GM19328 (cell line): ENCODE results near the gene CD82.
A peak's percentile ranks its signal among the peaks of the same experiment; 100 is the strongest.

Experiments used
- ATAC-seq: cut with Tn5 transposase; IDR thresholded peaks from one replicate; pipeline ENCODE4 v1.9.1; 2021; ENCODE audit warnings: mild to moderate bottlenecking, moderate library complexity; ENCODE audit not compliant: unreplicated experiment

CD82 gene

GRCh38 chr11:44565211-44565952 lies at the start of gene CD82:
Gene CD82, plus strand, starts transcription at chr11:44565663. Its CDS starts 29,000 bp downstream, at chr11:44594663.
- ATAC-seq, result peak; percentile 73

GRCh38 chr11:44516688-44517507 lies 48.6 kb upstream of the CD82 start:
- no peak for ATAC-seq

- ATAC-seq, result no peak
Measured at GRCh38 chr11:44517541-44517940, 47.9 kb upstream of the CD82 start.

GRCh38 chr11:44518968-44519550 lies 46.4 kb upstream of the CD82 start:
- ATAC-seq, result no peak

GRCh38 chr11:44519989-44520737 lies 45.3 kb upstream of the CD82 start:
- no peak for ATAC-seq

GRCh38 chr11:44521148-44521547 lies 44.3 kb upstream of the CD82 start:
- ATAC-seq, result no peak

- no peak for ATAC-seq
Measured at GRCh38 chr11:44522294-44522693, 43.2 kb upstream of the CD82 start.

GRCh38 chr11:44524346-44524745 lies 41.1 kb upstream of the CD82 start:
- no peak for ATAC-seq

- ATAC-seq, result no peak
Measured at GRCh38 chr11:44524751-44525201, 40.7 kb upstream of the CD82 start.

GRCh38 chr11:44525473-44526252 lies 39.8 kb upstream of the CD82 start:
- ATAC-seq, result no peak

- no peak for ATAC-seq
Measured at GRCh38 chr11:44526438-44526837, 39.0 kb upstream of the CD82 start.

- ATAC-seq, result no peak
Measured at GRCh38 chr11:44527476-44527875, 38.0 kb upstream of the CD82 start.

- ATAC-seq, result no peak
Measured at GRCh38 chr11:44528103-44528502, 37.4 kb upstream of the CD82 start.

GRCh38 chr11:44528581-44528980 lies 36.9 kb upstream of the CD82 start:
- no peak for ATAC-seq

GRCh38 chr11:44529895-44530412 lies 35.5 kb upstream of the CD82 start:
- no peak for ATAC-seq

GRCh38 chr11:44530413-44531115 lies 34.9 kb upstream of the CD82 start:
- no peak for ATAC-seq

- no peak for ATAC-seq
Measured at GRCh38 chr11:44531116-44531504, 34.4 kb upstream of the CD82 start.

- ATAC-seq, result no peak
Measured at GRCh38 chr11:44531636-44532035, 33.8 kb upstream of the CD82 start.

- no peak for ATAC-seq
Measured at GRCh38 chr11:44532809-44533208, 32.7 kb upstream of the CD82 start.
